A673 (cell line): Measurements from ENCODE around the gene NTS.

Experiments used
- EZH2 ChIP-seq: fragments of 200-600 bp; sonication (generic); IDR thresholded peaks from 2 replicates; pipeline ENCODE4 v1.6.1; 2017; ENCODE audit warnings: borderline replicate concordance, low read depth, mild to moderate bottlenecking, mixed read lengths, antibody characterized with exemption, low read length; ENCODE audit not compliant: poor library complexity, severe bottlenecking
- TF ChIP-seq, protein P1 (sequence below): fragments of 300-800, 200-600 bp; sonication (generic); conservative IDR thresholded peaks from 2 replicates; pipeline ENCODE4 v1.5.1; 2017; ENCODE audit warnings: low read depth, mild to moderate bottlenecking, antibody characterized with exemption, low read length, moderate library complexity, mixed read lengths

GRCh38 chr12:85835426-85836196, 38.5 kb upstream of the NTS start:
- TF ChIP-seq, protein P1, sequence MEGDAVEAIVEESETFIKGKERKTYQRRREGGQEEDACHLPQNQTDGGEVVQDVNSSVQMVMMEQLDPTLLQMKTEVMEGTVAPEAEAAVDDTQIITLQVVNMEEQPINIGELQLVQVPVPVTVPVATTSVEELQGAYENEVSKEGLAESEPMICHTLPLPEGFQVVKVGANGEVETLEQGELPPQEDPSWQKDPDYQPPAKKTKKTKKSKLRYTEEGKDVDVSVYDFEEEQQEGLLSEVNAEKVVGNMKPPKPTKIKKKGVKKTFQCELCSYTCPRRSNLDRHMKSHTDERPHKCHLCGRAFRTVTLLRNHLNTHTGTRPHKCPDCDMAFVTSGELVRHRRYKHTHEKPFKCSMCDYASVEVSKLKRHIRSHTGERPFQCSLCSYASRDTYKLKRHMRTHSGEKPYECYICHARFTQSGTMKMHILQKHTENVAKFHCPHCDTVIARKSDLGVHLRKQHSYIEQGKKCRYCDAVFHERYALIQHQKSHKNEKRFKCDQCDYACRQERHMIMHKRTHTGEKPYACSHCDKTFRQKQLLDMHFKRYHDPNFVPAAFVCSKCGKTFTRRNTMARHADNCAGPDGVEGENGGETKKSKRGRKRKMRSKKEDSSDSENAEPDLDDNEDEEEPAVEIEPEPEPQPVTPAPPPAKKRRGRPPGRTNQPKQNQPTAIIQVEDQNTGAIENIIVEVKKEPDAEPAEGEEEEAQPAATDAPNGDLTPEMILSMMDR: no peak
- no peak for TF ChIP-seq EZH2
